Measurements from ENCODE around the gene KLHL18. TPM values are rescaled to one million over a fixed set of nuclear protein-coding genes. Genes with fewer than 3 reads are reported as not detected.

The KLHL18 gene
- total and polyA plus RNA-seq, 4 donors, result 13.4 to 27.5 (median 17.9) TPM

DNA sequence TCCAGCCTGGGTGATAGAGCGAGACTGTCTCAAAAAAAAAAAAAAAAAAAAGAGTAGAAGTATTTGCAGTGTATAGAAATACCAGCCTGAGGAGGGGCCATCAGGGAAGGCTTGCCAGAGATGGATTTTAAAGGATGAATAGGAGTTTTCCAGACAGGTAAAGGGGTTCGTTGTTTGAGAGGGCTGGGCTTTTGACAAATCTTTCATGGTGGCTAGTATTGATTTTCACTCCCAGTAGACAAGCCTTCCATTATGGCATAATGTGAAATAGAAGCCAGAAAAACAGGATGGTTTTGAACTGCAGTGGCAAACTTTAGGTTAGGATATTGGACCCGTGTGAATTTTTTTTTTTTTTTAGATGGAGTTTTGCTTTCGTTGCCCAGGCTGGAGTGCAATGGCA, 101.7 kb downstream of the KLHL18 start:
- DNase-seq, result no peak
- no peak overlapping the region for H3K27ac ChIP-seq (ENCODE audit: low read depth in 1 of 2, low read length in 1 of 2)
- peaks cover 4 to 14% (median 8%) of the 10 kb centered on the region in 5 donors for H3K4me1 ChIP-seq (ENCODE audit: control insufficient read depth in 5 of 5, insufficient read depth in 5 of 5, low read length in 5 of 5)
- peaks cover 0 to 6% (median 2%) of the 10 kb centered on the region in 4 donors for H3K36me3 ChIP-seq (ENCODE audit: control insufficient read depth in 4 of 4, insufficient read depth in 4 of 4, low read length in 4 of 4)
- H3K27me3 ChIP-seq (ENCODE audit: control insufficient read depth in 3 of 3, insufficient read depth in 3 of 3, low read length in 2 of 3), result no peaks in the 10 kb centered on the region
- no peak overlapping the region for H3K4me3 ChIP-seq
- no peaks in the 10 kb centered on the region for H3K9me3 ChIP-seq (ENCODE audit: control insufficient read depth in 4 of 4, insufficient read depth in 3 of 4, low read length in 3 of 4)
- ATAC-seq (ENCODE audit: insufficient read depth, low FRiP score), result no peak
- 89 to 91% methylated on average over 4 of the region's 4 CpGs for WGBS, 2 donors
- no peak overlapping the region for H3K9ac ChIP-seq (ENCODE audit: insufficient read depth in 1 of 2, low read length in 2 of 2)
- TF ChIP-seq, protein P1, sequence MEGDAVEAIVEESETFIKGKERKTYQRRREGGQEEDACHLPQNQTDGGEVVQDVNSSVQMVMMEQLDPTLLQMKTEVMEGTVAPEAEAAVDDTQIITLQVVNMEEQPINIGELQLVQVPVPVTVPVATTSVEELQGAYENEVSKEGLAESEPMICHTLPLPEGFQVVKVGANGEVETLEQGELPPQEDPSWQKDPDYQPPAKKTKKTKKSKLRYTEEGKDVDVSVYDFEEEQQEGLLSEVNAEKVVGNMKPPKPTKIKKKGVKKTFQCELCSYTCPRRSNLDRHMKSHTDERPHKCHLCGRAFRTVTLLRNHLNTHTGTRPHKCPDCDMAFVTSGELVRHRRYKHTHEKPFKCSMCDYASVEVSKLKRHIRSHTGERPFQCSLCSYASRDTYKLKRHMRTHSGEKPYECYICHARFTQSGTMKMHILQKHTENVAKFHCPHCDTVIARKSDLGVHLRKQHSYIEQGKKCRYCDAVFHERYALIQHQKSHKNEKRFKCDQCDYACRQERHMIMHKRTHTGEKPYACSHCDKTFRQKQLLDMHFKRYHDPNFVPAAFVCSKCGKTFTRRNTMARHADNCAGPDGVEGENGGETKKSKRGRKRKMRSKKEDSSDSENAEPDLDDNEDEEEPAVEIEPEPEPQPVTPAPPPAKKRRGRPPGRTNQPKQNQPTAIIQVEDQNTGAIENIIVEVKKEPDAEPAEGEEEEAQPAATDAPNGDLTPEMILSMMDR (IDR thresholded peaks at IDR 0.05; ENCODE audit: control extremely low read depth, extremely low read depth), result no peak

DNA sequence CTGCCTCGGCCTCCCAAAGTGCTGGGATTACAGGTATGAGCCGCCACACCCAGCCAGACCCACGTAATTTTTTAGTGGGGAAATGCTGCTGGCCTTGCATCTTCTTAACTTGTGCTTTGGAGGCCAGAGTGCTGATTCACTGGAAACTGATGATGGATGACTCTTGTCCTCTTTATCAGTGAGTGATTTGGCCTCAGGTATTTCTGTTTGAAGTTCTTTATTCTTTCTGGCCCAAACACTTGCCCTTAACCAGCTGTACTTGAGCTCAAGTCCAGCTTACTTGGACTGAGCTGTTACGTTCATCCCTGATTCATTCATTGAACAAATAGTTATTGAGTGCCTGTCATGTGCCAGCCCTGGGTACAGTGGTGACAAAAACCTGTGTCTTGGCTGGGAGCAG, 102.3 kb downstream of the KLHL18 start:
- DNase-seq, result no peak
- peak overlapping the region in 1 of 2 donors; percentile 52 for H3K27ac ChIP-seq (ENCODE audit: low read depth in 1 of 2, low read length in 1 of 2)
- 78 to 84% methylated on average over 4 of the region's 4 CpGs for WGBS, 2 donors
- no peaks in the 10 kb centered on the region for H3K9me3 ChIP-seq (ENCODE audit: control insufficient read depth in 4 of 4, insufficient read depth in 3 of 4, low read length in 3 of 4)
- ATAC-seq (ENCODE audit: insufficient read depth, low FRiP score), result no peak
- H3K4me3 ChIP-seq, result no peak overlapping the region
- H3K27me3 ChIP-seq (ENCODE audit: control insufficient read depth in 3 of 3, insufficient read depth in 3 of 3, low read length in 2 of 3), result no peaks in the 10 kb centered on the region
- TF ChIP-seq, protein P1 (IDR thresholded peaks at IDR 0.05; ENCODE audit: control extremely low read depth, extremely low read depth), result no peak
- peaks cover 0 to 6% (median 2%) of the 10 kb centered on the region in 4 donors for H3K36me3 ChIP-seq (ENCODE audit: control insufficient read depth in 4 of 4, insufficient read depth in 4 of 4, low read length in 4 of 4)
- H3K4me1 ChIP-seq (ENCODE audit: control insufficient read depth in 5 of 5, insufficient read depth in 5 of 5, low read length in 5 of 5), result peaks cover 3 to 9% (median 5%) of the 10 kb centered on the region in 5 donors
- no peak overlapping the region for H3K9ac ChIP-seq (ENCODE audit: insufficient read depth in 1 of 2, low read length in 2 of 2)

DNA sequence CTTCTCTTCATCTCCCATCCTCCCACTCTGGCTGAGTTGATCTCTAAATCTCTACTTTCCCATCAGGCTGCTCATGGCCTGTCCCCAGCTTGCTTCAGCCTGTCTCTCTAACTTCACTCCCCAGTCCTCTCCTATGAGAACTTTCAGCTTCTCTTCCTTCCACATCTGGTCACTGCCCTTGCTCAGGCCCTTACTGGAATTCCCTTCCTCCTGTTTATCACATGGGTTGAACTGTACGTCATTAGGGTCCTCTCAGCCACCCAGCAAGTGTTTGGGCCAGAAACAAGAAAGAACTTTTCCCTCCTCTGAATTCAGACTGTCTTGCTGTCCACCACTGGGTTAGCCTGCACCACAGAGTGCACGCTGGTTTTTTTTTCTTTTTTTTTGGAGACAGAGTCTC, 103.1 kb downstream of the KLHL18 start:
- peaks cover 0 to 6% (median 5%) of the 10 kb centered on the region in 5 donors for H3K4me1 ChIP-seq (ENCODE audit: control insufficient read depth in 5 of 5, insufficient read depth in 5 of 5, low read length in 5 of 5)
- H3K36me3 ChIP-seq (ENCODE audit: control insufficient read depth in 4 of 4, insufficient read depth in 4 of 4, low read length in 4 of 4), result peaks cover 0 to 6% (median 3%) of the 10 kb centered on the region in 4 donors
- no peak overlapping the region for H3K9ac ChIP-seq (ENCODE audit: insufficient read depth in 1 of 2, low read length in 2 of 2)
- TF ChIP-seq, protein P1 (IDR thresholded peaks at IDR 0.05; ENCODE audit: control extremely low read depth, extremely low read depth), result no peak
- ATAC-seq (ENCODE audit: insufficient read depth, low FRiP score), result no peak
- no peaks in the 10 kb centered on the region for H3K9me3 ChIP-seq (ENCODE audit: control insufficient read depth in 4 of 4, insufficient read depth in 3 of 4, low read length in 3 of 4)
- no peak for DNase-seq
- WGBS, 2 donors, result 79 to 89% methylated on average over 2 of the region's 2 CpGs
- H3K4me3 ChIP-seq, result no peak overlapping the region
- H3K27ac ChIP-seq (ENCODE audit: low read depth in 1 of 2, low read length in 1 of 2), result peak overlapping the region in 1 of 2 donors; percentile 52
- H3K27me3 ChIP-seq (ENCODE audit: control insufficient read depth in 3 of 3, insufficient read depth in 3 of 3, low read length in 2 of 3), result no peaks in the 10 kb centered on the region

DNA sequence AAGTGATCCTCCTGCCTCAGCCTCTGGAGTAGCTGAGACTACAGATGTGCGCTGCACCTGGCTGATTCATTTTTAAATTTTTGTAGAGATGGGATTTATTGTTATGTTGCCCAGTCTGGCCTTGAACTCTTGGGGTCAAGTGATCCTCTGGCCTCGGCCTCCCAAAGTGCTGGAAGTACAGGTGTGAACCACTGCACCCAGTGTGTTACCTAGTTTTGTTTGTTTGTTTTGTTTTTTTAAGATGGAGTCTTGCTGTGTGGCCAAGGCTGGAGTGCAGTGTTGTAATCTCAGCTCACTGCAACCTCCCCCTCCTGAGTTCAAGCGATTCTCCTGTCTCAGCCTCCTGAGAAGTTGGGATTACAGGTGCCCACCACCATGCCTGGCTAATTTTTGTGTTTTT, 110.2 kb downstream of the KLHL18 start:
- no peak overlapping the region for H3K4me3 ChIP-seq
- ATAC-seq (ENCODE audit: insufficient read depth, low FRiP score) (no peak), DNase-seq (no peak)
- H3K27ac ChIP-seq (ENCODE audit: low read depth in 1 of 2, low read length in 1 of 2), result no peak overlapping the region
- 93% methylated on average over 3 of the region's 3 CpGs for WGBS, 2 donors
- no peaks in the 10 kb centered on the region for H3K9me3 ChIP-seq (ENCODE audit: control insufficient read depth in 4 of 4, insufficient read depth in 3 of 4, low read length in 3 of 4)
- no peak overlapping the region for H3K9ac ChIP-seq (ENCODE audit: insufficient read depth in 1 of 2, low read length in 2 of 2)
- H3K36me3 ChIP-seq (ENCODE audit: control insufficient read depth in 4 of 4, insufficient read depth in 4 of 4, low read length in 4 of 4), result peaks cover 4 to 9% (median 5%) of the 10 kb centered on the region in 4 donors
- TF ChIP-seq, protein P1 (IDR thresholded peaks at IDR 0.05; ENCODE audit: control extremely low read depth, extremely low read depth), result no peak
- peaks cover 8 to 15% (median 12%) of the 10 kb centered on the region in 5 donors for H3K4me1 ChIP-seq (ENCODE audit: control insufficient read depth in 5 of 5, insufficient read depth in 5 of 5, low read length in 5 of 5)
- H3K27me3 ChIP-seq (ENCODE audit: control insufficient read depth in 3 of 3, insufficient read depth in 3 of 3, low read length in 2 of 3), result no peaks in the 10 kb centered on the region
